BJ (cell line): ENCODE data around the gene RMND1. TPM values are rescaled to one million over a fixed set of nuclear protein-coding genes. Genes with fewer than 3 reads are reported as not detected.
"Not testable (repeated sequence)": the region's sequence is repeated elsewhere in the genome, so short reads cannot be mapped to it uniquely, and the experiment has no call there.

Experiments used
- CTCF ChIA-PET: fragments of 350-600 bp; formaldehyde crosslinking; extraction: SDS; loops from one replicate; lab custom pipeline; 2021; ENCODE audit warnings: antibody characterized with exemption, inconsistent platforms; lab: Yijun Ruan, JAX
- POLR2A ChIA-PET: fragments of 300-600 bp; sonication (Branson Sonifier 250); formaldehyde crosslinking; extraction: SDS; loops from one replicate; lab custom pipeline; 2021; ENCODE audit warnings: antibody characterized with exemption; lab: Charles Lee
- DNase-seq: peaks from one replicate; pipeline ENCODE4 v3.0.0-alpha.2; 2011; ENCODE audit warnings: low read depth
- H3K27me3 ChIP-seq: 2 replicates; pipeline ENCODE4 v1.6.0; 2011; ENCODE audit warnings: low read length; ENCODE audit not compliant: control insufficient read depth, insufficient read depth
- H3K36me3 ChIP-seq: 2 replicates; pipeline ENCODE4 v1.5.1; 2011; ENCODE audit warnings: low read length; ENCODE audit not compliant: control insufficient read depth, insufficient read depth
- H3K4me3 ChIP-seq: 2 replicates; pipeline ENCODE4 v1.5.1; 2011; ENCODE audit warnings: low read depth, mild to moderate bottlenecking, control low read depth, low read length
- polyA plus RNA-seq: library from polyadenylated mRNA; depleted of rRNA; stranded (reverse); fragments of >200 nt; gene quantifications from 2 replicates; pipeline ENCODE4 v1.2.3, GENCODE V29; 2011
- TF ChIP-seq, protein P1 (sequence below): IDR thresholded peaks from 2 replicates; pipeline ENCODE4 v1.5.1; 2011; ENCODE audit warnings: low read depth, mild to moderate bottlenecking, control low read depth, inconsistent platforms, low read length, moderate library complexity; ENCODE audit not compliant: insufficient read depth

The RMND1 gene
- polyA plus RNA-seq, 1 experiment = 10.4 TPM

DNA sequence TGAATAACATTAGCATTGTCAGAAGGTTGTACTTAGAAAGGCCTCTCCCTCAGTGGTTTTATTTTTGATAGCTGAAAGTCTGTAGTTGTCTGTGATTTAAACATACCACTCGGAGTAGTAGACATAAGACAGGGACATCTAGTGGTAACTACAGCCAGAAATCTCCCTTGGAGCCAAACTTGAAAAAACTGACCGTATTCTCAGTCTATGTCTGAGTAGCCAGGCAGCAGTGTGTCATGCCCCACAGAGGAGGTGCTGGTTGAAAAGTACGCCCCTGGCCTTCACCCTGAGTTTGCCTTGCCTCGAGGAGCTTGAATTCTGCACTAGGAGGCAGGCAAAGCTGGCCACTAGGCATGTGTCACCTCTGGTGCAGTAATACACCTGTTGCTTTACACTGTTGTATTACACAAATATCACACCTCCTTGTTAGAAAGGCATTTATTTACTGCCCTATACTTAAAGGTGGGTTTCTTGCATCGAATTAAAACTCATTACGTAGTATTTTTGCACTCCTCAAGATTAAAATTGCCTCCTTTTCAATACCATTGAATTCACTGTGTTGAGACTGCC lies 81.3 kb downstream of the RMND1 start:
- H3K4me3 ChIP-seq = no peak overlapping the region
- DNase-seq = no peak
- TF ChIP-seq, protein P1, sequence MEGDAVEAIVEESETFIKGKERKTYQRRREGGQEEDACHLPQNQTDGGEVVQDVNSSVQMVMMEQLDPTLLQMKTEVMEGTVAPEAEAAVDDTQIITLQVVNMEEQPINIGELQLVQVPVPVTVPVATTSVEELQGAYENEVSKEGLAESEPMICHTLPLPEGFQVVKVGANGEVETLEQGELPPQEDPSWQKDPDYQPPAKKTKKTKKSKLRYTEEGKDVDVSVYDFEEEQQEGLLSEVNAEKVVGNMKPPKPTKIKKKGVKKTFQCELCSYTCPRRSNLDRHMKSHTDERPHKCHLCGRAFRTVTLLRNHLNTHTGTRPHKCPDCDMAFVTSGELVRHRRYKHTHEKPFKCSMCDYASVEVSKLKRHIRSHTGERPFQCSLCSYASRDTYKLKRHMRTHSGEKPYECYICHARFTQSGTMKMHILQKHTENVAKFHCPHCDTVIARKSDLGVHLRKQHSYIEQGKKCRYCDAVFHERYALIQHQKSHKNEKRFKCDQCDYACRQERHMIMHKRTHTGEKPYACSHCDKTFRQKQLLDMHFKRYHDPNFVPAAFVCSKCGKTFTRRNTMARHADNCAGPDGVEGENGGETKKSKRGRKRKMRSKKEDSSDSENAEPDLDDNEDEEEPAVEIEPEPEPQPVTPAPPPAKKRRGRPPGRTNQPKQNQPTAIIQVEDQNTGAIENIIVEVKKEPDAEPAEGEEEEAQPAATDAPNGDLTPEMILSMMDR = peak; percentile 29; the same call in 1 of the 2 replicates
- ChIA-PET CTCF (interaction anchor here (1.9 kb wide), 1 partner anchor 12 kb away, joined by 8 read pairs; no protein-coding TSS in a partner anchor), POLR2A (no interaction called here)
- H3K27me3 ChIP-seq = no peaks in the 10 kb centered on the region
- H3K36me3 ChIP-seq = peaks cover 13% of the 10 kb centered on the region

DNA sequence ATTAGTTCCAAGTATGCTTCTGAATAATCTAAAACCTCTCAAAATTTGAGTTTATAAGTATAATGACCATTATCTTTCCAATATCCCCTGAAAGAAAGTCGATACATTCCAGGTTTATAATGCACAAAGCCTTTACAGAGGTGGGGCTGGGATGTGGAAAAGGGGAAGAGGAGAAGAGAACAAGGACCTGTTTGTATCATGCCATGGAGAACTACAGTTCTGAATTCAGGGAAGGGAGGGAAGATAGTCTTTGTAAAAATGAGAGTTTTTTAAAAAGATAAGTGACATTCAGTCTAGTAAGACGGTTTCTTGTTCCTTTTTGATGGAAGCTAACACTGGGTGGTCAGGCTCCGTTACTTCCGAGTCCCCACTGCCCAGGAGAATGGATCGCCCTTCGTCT lies 86.7 kb downstream of the RMND1 start:
- TF ChIP-seq, protein P1 = no peak
- Histone ChIP-seq H3K36me3 (peaks cover 10% of the 10 kb centered on the region), H3K27me3 (no peaks in the 10 kb centered on the region), H3K4me3 (no peak overlapping the region)
- POLR2A ChIA-PET = no interaction called here
- CTCF ChIA-PET = interaction anchor here (0.9 kb wide), 1 partner anchor 10 kb away, joined by 3 read pairs; no protein-coding TSS in a partner anchor
- DNase-seq = no peak

DNA sequence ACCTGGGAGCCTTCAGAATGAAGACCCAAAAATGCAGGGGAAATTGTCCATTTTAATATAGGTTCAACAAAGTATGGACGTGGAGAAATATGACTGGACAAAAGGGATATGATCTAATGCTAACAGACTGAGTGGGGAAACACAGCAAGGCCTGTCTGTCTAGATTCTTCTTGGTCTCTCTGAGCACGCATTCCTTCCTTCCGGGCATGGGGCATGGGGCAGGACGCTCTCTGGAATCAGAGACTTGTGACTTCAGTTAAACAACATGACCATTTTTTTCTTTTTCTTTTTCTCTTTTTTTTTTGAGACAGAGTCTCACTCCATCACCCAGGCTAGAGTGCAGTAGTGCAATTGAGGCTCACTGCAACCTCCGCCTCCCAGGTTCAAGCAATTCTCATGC lies 92.4 kb downstream of the RMND1 start:
- TF ChIP-seq, protein P1 = no peak
- ChIA-PET CTCF (no interaction called here), POLR2A (no interaction called here)
- H3K4me3 ChIP-seq = no peak overlapping the region
- no peaks in the 10 kb centered on the region for H3K27me3 ChIP-seq
- no peaks in the 10 kb centered on the region for H3K36me3 ChIP-seq
- no peak for DNase-seq

DNA sequence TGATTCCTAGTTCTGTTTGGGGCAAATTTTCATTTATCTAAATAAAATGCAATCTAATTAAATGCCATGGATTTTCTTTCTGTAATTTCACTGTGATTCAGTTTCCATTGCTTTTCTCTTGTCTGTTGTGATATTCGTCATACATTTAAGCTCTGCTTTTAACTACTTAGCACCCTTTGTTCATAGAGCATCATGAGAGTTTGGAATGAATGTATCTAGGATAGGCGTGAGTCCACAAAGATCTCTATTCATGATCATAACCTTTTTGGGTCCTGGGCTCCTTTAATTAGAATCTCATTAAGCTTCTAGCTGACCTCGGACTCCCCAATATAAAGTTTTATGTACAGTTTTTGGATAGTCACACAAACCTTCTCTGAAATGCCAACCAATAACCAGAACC lies 93.5 kb downstream of the RMND1 start:
- TF ChIP-seq, protein P1 = no peak
- Histone ChIP-seq H3K4me3 (no peak overlapping the region), H3K36me3 (no peaks in the 10 kb centered on the region), H3K27me3 (no peaks in the 10 kb centered on the region)
- CTCF ChIA-PET = interaction anchor here (0.6 to 1.8 kb wide), 5 partner anchors 9 to 494 kb away, joined by 3 to 12 read pairs (median 5); partner anchors contain the start of gene RMND1
- no peak for DNase-seq
- POLR2A ChIA-PET = no interaction called here

DNA sequence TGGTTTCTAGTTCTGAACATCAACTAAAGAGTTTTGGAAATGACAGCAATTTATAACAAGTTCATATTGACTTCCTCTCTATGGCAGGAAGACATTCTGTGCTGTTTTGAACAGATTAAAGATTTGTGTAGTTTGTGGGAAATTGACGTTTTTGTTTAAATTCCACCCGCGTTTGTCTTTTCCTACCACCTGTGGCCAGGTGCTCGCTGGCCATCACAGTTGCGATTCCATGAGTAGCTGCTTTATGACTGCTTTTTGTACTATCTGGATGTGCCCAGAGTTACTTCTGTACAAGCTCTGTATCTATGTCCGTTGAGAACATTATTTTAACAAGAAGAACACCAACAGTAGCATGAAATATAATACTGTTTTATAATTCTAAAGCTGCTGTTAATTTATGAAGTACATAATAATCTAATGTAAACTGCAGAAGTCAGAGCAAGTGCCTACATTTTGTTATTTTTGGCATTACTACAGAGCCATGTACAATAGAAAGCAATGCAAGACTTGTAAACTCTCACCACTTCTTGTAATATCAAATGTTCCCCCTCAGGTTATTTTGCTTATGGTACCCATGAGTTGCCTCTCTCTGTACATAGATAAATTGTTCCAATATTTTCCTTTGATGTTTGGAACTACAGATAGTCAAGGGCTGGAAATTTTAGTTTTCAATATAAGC lies 94.0 kb downstream of the RMND1 start:
- CTCF ChIA-PET = interaction anchor here (1.3 to 1.8 kb wide), 3 partner anchors 8 to 466 kb away, joined by 5 to 12 read pairs (median 8); no protein-coding TSS in a partner anchor

DNA sequence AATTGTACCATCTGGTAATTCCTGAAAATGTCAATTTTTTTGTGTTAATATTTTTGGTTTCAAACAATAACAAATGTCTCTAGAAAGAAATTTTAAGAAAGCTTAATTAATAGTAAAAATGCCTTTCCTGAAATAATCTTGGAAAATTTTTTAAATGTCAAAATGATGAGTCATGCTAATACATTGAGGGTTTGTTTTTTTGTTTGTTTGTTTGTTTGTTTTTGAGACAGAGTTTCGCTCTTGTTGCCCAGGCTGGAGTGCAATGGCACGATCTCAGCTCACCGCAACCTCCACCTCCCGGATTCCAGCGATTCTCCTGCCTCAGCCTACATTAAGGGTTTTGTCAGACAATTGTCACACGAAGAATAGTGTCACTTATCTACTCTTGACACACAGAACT lies 94.9 kb downstream of the RMND1 start:
- POLR2A ChIA-PET = interaction anchor here (0.5 kb wide), 1 partner anchor 293 kb away, joined by 3 read pairs; no protein-coding TSS in a partner anchor
- H3K27me3 ChIP-seq, DNase-seq, CTCF ChIA-PET, H3K4me3 ChIP-seq, H3K36me3 ChIP-seq: not testable (repeated sequence)

More for the DNA sequence above, 94.0 kb downstream of the RMND1 start:
- DNase-seq = no peak
- TF ChIP-seq, protein P1 = no peak
- POLR2A ChIA-PET = no interaction called here
- H3K36me3 ChIP-seq = no peaks in the 10 kb centered on the region
- no peaks in the 10 kb centered on the region for H3K27me3 ChIP-seq
- H3K4me3 ChIP-seq = no peak overlapping the region
